H1 (cell line): ENCODE data around the gene ANKS1A. TPM values are rescaled to one million over a fixed set of nuclear protein-coding genes. Genes with fewer than 3 reads are reported as not detected.

Experiments
- CTCF ChIA-PET: fragments of 300-600 bp; sonication (Branson Sonifier 250); formaldehyde crosslinking; loops from one replicate; lab custom pipeline; 2021; ENCODE audit not compliant: partially characterized antibody; lab: Charles Lee
- POLR2A ChIA-PET: fragments of 300-600 bp; sonication (Branson Sonifier 250); formaldehyde crosslinking; loops from one replicate; lab custom pipeline; 2021; ENCODE audit warnings: inconsistent platforms; ENCODE audit not compliant: partially characterized antibody; lab: Charles Lee
- DNase-seq, 2 experiments: peaks; one replicate each; pipeline versions ENCODE4 v3.0.0 to v3.0.0-alpha.2; 2010 to 2022; ENCODE audit warnings: low spot score in 2 of 2, low read depth in 1 of 2, mixed read lengths in 1 of 2
- FAIRE-seq: peaks from 2 replicates; lab custom pipeline; 2011; peaks lifted over from hg19 to GRCh38; lab: Jason Lieb, UNC
- H2AFZ ChIP-seq: 2 replicates; pipeline ENCODE4 v1.8.1; 2012; ENCODE audit warnings: low read length, inconsistent platforms
- H2AK5ac ChIP-seq: 2 replicates; pipeline ENCODE4 v1.6.1; 2013; ENCODE audit warnings: low read depth, low read length
- H2BK120ac ChIP-seq: replicated peaks from 2 replicates; pipeline ENCODE3; 2013; ENCODE audit warnings: low read depth, low read length, inconsistent platforms
- H2BK12ac ChIP-seq: 2 replicates; pipeline ENCODE4 v1.6.1; 2013; ENCODE audit warnings: low read depth, low read length
- H2BK15ac ChIP-seq: 2 replicates; pipeline ENCODE4 v1.6.1; 2013; ENCODE audit warnings: low read length
- H2BK20ac ChIP-seq: 2 replicates; pipeline ENCODE4 v1.6.1; 2013; ENCODE audit warnings: low read length
- H2BK5ac ChIP-seq: 2 replicates; pipeline ENCODE4 v1.6.1; 2013; ENCODE audit warnings: low read depth, low read length
- H3K14ac ChIP-seq: 2 replicates; pipeline ENCODE4 v1.6.1; 2013; ENCODE audit warnings: inconsistent platforms; ENCODE audit not compliant: insufficient read length
- H3K18ac ChIP-seq: 2 replicates; pipeline ENCODE4 v1.6.1; 2013; ENCODE audit warnings: low read length; ENCODE audit errors: extremely low read depth
- H3K23ac ChIP-seq: 2 replicates; pipeline ENCODE4 v1.6.1; 2013; ENCODE audit warnings: inconsistent platforms; ENCODE audit not compliant: insufficient read length
- H3K23me2 ChIP-seq: 2 replicates; pipeline ENCODE4 v1.6.1; 2013; ENCODE audit warnings: low read depth, low read length
- H3K27ac ChIP-seq: 2 replicates; pipeline ENCODE4 v1.6.1; 2011; ENCODE audit warnings: low read depth, low read length, inconsistent platforms
- H3K27me3 ChIP-seq, 4 experiments: replicated peaks in 1 of 4; 1 replicate in 1 of 4; 2 replicates in 3 of 4; pipeline versions ENCODE4 v1.6.1 to v1.8.1; 2011 to 2013; ENCODE audit warnings: low read length in 3 of 4, mild to moderate bottlenecking in 3 of 4, inconsistent platforms in 2 of 4, mixed read lengths in 2 of 4, moderate library complexity in 1 of 4; ENCODE audit not compliant: control insufficient read depth in 3 of 4, insufficient read depth in 3 of 4; ENCODE audit errors: extremely low read depth in 1 of 4
- H3K36me3 ChIP-seq, 4 experiments: 2 replicates each; pipeline versions ENCODE4 v1.6.1 to v1.8.1; 2011 to 2013; ENCODE audit warnings: mild to moderate bottlenecking in 4 of 4, low read length in 3 of 4, moderate library complexity in 2 of 4, control low read depth in 1 of 4, inconsistent platforms in 1 of 4; ENCODE audit not compliant: insufficient read depth in 4 of 4, control insufficient read depth in 2 of 4
- H3K4ac ChIP-seq: replicated peaks from 2 replicates; pipeline ENCODE3; 2013; ENCODE audit warnings: low read length, low read depth, mixed read lengths, inconsistent platforms; ENCODE audit not compliant: insufficient read length
- H3K4me1 ChIP-seq, 4 experiments: replicated peaks in 1 of 4; 1 replicate in 1 of 4; 2 replicates in 3 of 4; pipeline versions ENCODE4 v1.6.1 to v1.8.1; 2011 to 2013; ENCODE audit warnings: low read length in 3 of 4, inconsistent platforms in 2 of 4, mixed read lengths in 1 of 4; ENCODE audit not compliant: insufficient read depth in 4 of 4, control insufficient read depth in 3 of 4
- H3K4me2 ChIP-seq, 2 experiments: 2 replicates each; pipeline versions ENCODE4 v1.6.1 to v1.8.1; 2011 to 2013; ENCODE audit warnings: low read depth in 2 of 2, low read length in 2 of 2, control low read depth in 1 of 2, inconsistent platforms in 1 of 2, mild to moderate bottlenecking in 1 of 2; ENCODE audit not compliant: insufficient read depth in 1 of 2
- H3K4me3 ChIP-seq, 4 experiments: fragments of 200-600, 300-600 bp in 1 of 4; sonication (generic), shearing (Covaris generic), sonication (Bioruptor Twin) in 1 of 4; 2 replicates each; pipeline versions ENCODE4 v1.5.1 to v1.8.1; 2011 to 2016; ENCODE audit warnings: low read length in 4 of 4, low read depth in 3 of 4, control low read depth in 2 of 4, inconsistent platforms in 2 of 4, mild to moderate bottlenecking in 2 of 4, mixed read lengths in 1 of 4, moderate library complexity in 1 of 4; ENCODE audit not compliant: insufficient read depth in 2 of 4; ENCODE audit errors: extremely low read depth in 1 of 4
- H3K56ac ChIP-seq: replicated peaks from 2 replicates; pipeline ENCODE3; 2013; ENCODE audit warnings: low read depth, mild to moderate bottlenecking, mixed read lengths, low read length, inconsistent platforms; ENCODE audit not compliant: insufficient read length
- H3K79me1 ChIP-seq: 2 replicates; pipeline ENCODE4 v1.6.1; 2013; ENCODE audit warnings: low read depth, low read length, control low read depth
- H3K79me2 ChIP-seq, 2 experiments: 2 replicates each; pipeline versions ENCODE4 v1.6.1 to v1.8.1; 2012 to 2013; ENCODE audit warnings: low read length in 2 of 2, mild to moderate bottlenecking in 2 of 2, inconsistent platforms in 1 of 2; ENCODE audit not compliant: insufficient read depth in 2 of 2, control insufficient read depth in 1 of 2
- H3K9ac ChIP-seq, 4 experiments: replicated peaks in 1 of 4; 1 replicate in 1 of 4; 2 replicates in 3 of 4; pipeline versions ENCODE4 v1.6.1 to v1.8.1; 2011 to 2013; ENCODE audit warnings: low read depth in 3 of 4, low read length in 3 of 4, control low read depth in 2 of 4, mild to moderate bottlenecking in 2 of 4, moderate library complexity in 2 of 4, inconsistent platforms in 1 of 4; ENCODE audit errors: extremely low read depth in 1 of 4
- H3K9me3 ChIP-seq, 2 experiments: 2 replicates each; pipeline versions ENCODE4 v1.6.1 to v1.8.1; 2012 to 2013; ENCODE audit warnings: mild to moderate bottlenecking in 2 of 2, moderate library complexity in 2 of 2, control low read depth in 1 of 2, inconsistent platforms in 1 of 2, low read depth in 1 of 2, low read length in 1 of 2, mixed read lengths in 1 of 2; ENCODE audit not compliant: insufficient read depth in 2 of 2
- H4K20me1 ChIP-seq, 2 experiments: replicated peaks in 1 of 2; 2 replicates each; pipeline versions ENCODE3 to v1.8.1; 2011 to 2013; ENCODE audit warnings: inconsistent platforms in 2 of 2, low read length in 2 of 2, mild to moderate bottlenecking in 1 of 2; ENCODE audit not compliant: insufficient read depth in 2 of 2, control insufficient read depth in 1 of 2
- H4K5ac ChIP-seq: 2 replicates; pipeline ENCODE4 v1.6.1; 2013; ENCODE audit warnings: low read length, low read depth, mixed read lengths, inconsistent platforms; ENCODE audit not compliant: insufficient read length
- H4K8ac ChIP-seq: 2 replicates; pipeline ENCODE4 v1.8.0; 2013; ENCODE audit warnings: mild to moderate bottlenecking, moderate library complexity, low read length, inconsistent platforms; ENCODE audit not compliant: insufficient read depth; ENCODE audit errors: extremely low read depth
- H4K91ac ChIP-seq: replicated peaks from 2 replicates; pipeline ENCODE3; 2013; ENCODE audit warnings: low read length, mixed read lengths, inconsistent platforms; ENCODE audit not compliant: insufficient read length
- ASH2L ChIP-seq: fragments of 200-600, 300-600 bp; sonication (generic); IDR thresholded peaks from one replicate; pipeline ENCODE4 v1.7.1; 2017; ENCODE audit warnings: low read length
- CREB1 ChIP-seq: IDR thresholded peaks from 2 replicates; pipeline ENCODE4 v1.6.1; 2012; ENCODE audit warnings: inconsistent platforms
- EGR1 ChIP-seq: IDR thresholded peaks from 2 replicates; pipeline ENCODE4 v1.6.1; 2011; ENCODE audit warnings: low read depth, low read length, borderline replicate concordance
- KDM1A ChIP-seq: fragments of 200-600, 300-600 bp; sonication (generic); IDR thresholded peaks from 2 replicates; pipeline ENCODE4 v1.7.1; 2016; ENCODE audit warnings: mild to moderate bottlenecking, low read length, borderline replicate concordance
- KDM5A ChIP-seq: fragments of 200-600 bp; IDR thresholded peaks from 2 replicates; pipeline ENCODE4 v1.7.1; 2012; ENCODE audit warnings: mild to moderate bottlenecking, low read length, inconsistent platforms, mixed read lengths
- PHF8 ChIP-seq: fragments of 200-600 bp; sonication (generic); conservative IDR thresholded peaks from 2 replicates; pipeline ENCODE4 v1.7.1; 2012; ENCODE audit warnings: low read depth, mild to moderate bottlenecking, inconsistent platforms, low read length, moderate library complexity
- POLR2A ChIP-seq, 2 experiments: IDR thresholded peaks; 1 replicate in 1 of 2; 2 replicates in 1 of 2; pipeline ENCODE4 v1.6.1; 2011; ENCODE audit warnings: low read depth in 2 of 2, low read length in 2 of 2, mild to moderate bottlenecking in 2 of 2; ENCODE audit errors: control extremely low read depth in 1 of 2
- RNF2 ChIP-seq: fragments of 200-900, 300-1000 bp; sonication (generic); IDR thresholded peaks from 2 replicates; pipeline ENCODE4 v1.7.1; 2016; ENCODE audit warnings: borderline replicate concordance, low read depth, mild to moderate bottlenecking, antibody characterized with exemption, low read length; ENCODE audit not compliant: poor library complexity, severe bottlenecking; ENCODE audit errors: missing control alignments
- RXRA ChIP-seq: IDR thresholded peaks from 2 replicates; pipeline ENCODE4 v1.6.1; 2011; ENCODE audit warnings: low read depth, mild to moderate bottlenecking, low read length, moderate library complexity; ENCODE audit not compliant: insufficient read depth
- SIN3A ChIP-seq, 2 experiments: IDR thresholded peaks in 1 of 2; conservative IDR thresholded peaks in 1 of 2; 2 replicates each; pipeline ENCODE4 v1.6.1; 2011 to 2012; ENCODE audit warnings: low read length in 2 of 2, improper control_type of control experiment in 1 of 2, low read depth in 1 of 2, mild to moderate bottlenecking in 1 of 2
- SP1 ChIP-seq: IDR thresholded peaks from 2 replicates; pipeline ENCODE4 v1.6.1; 2011; ENCODE audit warnings: low read depth, low read length
- YY1 ChIP-seq: IDR thresholded peaks from 2 replicates; pipeline ENCODE4 v1.6.1; 2011; ENCODE audit warnings: low read depth, mild to moderate bottlenecking, low read length
- WGBS, 2 experiments: shearing (Covaris generic) in 1 of 2; methylation state at CpG; one replicate each; pipeline versions ENCODE4 v1.1.6 to v1.1.7; 2013 to 2015; ENCODE audit warnings: low lambda C conversion rate in 2 of 2, mixed read lengths in 2 of 2, inconsistent platforms in 1 of 2, low coverage in 1 of 2, missing lambda C conversion rate in 1 of 2; ENCODE audit not compliant: insufficient replicate concordance in 2 of 2, insufficient coverage in 1 of 2, insufficient read length in 1 of 2; ENCODE audit errors: extremely low coverage in 1 of 2, missing lambda C conversion rate in 1 of 2; 5-methylcytosine and 5-hydroxymethylcytosine counted together
- polyA plus RNA-seq, 7 experiments: library from polyadenylated mRNA; depleted of rRNA in 3 of 7; stranded (reverse) in 5 of 7; unstranded in 2 of 7; fragments of >200 nt in 5 of 7; fragments of 200-250 nt in 2 of 7; gene quantifications; 1 replicate in 5 of 7; 2 replicates in 1 of 7; 4 replicates in 1 of 7; pipeline versions ENCODE4 v1.2.1 to v1.2.3, GENCODE V29; 2011 to 2013; ENCODE audit warnings: missing spikeins in 2 of 7, mixed read lengths in 2 of 7
- total RNA-seq: library from RNA; stranded (reverse); fragmentation: NEBNext Ultra II Directional; extraction: Animal tissue kit (Norgen Biotek cat#: 25700); gene quantifications from 2 replicates; pipeline ENCODE4 v1.2.1, GENCODE V29; 2021

The ANKS1A gene
- total and polyA plus RNA-seq, 2 of the 8 experiments (the other 6 are each of a cell fraction or from before 2014, with no cell fraction given) = 9.8 to 30.9 TPM

DNA sequence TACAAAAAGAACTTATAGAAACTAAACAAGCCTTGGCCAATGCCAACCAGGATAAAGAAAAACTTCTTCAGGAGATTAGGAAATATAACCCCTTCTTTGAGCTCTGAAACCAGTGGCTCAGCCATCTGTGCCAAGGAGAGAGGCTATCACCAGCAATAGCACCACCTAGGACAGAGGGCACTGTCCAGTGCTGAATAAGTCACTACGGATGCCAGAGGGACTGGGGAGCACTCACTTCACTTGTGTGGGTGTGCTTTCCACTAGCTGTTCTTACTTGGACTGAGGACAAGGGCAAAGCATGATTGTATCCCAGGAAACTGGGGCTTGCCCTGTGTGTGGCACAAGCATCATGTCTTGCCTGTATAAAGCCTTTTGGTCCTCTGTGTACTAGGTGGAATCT, 16.7 kb upstream of the ANKS1A start:
- H3K9ac ChIP-seq = no peak overlapping the region
- H3K23ac ChIP-seq = no peak overlapping the region
- H3K18ac ChIP-seq = no peak overlapping the region
- TF ChIP-seq YY1 (no peak), POLR2A (IDR thresholded peaks at IDR 0.05; ENCODE audit: control extremely low read depth in 1 of 2, low read depth in 2 of 2, low read length in 2 of 2) (no peak), RNF2 (no peak), SP1 (no peak), RXRA (no peak), CREB1 (no peak), EGR1 (no peak), ASH2L (no peak), KDM5A (no peak), SIN3A (conservative IDR thresholded peaks at IDR 0.05 in 1 of 2, IDR thresholded peaks at IDR 0.05 in 1 of 2; ENCODE audit: low read depth in 1 of 2, low read length in 2 of 2) (no peak), KDM1A (no peak), PHF8 (no peak)
- no peak overlapping the region for H3K4ac ChIP-seq
- H4K8ac ChIP-seq = no peak overlapping the region
- H3K4me1 ChIP-seq = peaks cover 0 to 7% (median 0%) of the 10 kb centered on the region in 4 experiments; a peak in 1 of 7 replicates
- H2BK12ac ChIP-seq = no peak overlapping the region
- H2BK15ac ChIP-seq = no peak overlapping the region
- ChIA-PET POLR2A (interaction anchor here (1.0 to 3.0 kb wide), 7 partner anchors 9 to 73 kb away, joined by 3 to 16 read pairs (median 5); partner anchors contain the start of gene TAF11), CTCF (interaction anchor here (0.7 to 1.8 kb wide), 5 partner anchors 14 to 268 kb away, joined by 3 to 8 read pairs (median 5); no protein-coding TSS in a partner anchor)
- no peak overlapping the region for H2BK20ac ChIP-seq
- no peak overlapping the region for H3K4me3 ChIP-seq
- no peak overlapping the region for H3K4me2 ChIP-seq
- H3K27ac ChIP-seq = no peak overlapping the region
- DNase-seq = no peak
- no peak overlapping the region for H2AK5ac ChIP-seq
- H2BK5ac ChIP-seq = no peak overlapping the region
- no peak overlapping the region for H4K5ac ChIP-seq
- no peaks in the 10 kb centered on the region for H3K27me3 ChIP-seq
- no peak overlapping the region for H3K56ac ChIP-seq
- H3K79me1 ChIP-seq = no peaks in the 10 kb centered on the region
- H3K14ac ChIP-seq = no peak overlapping the region
- FAIRE-seq = no peak
- peaks cover 7 to 50% (median 29%) of the 10 kb centered on the region in 4 experiments; a peak in 7 of 8 replicates for H3K36me3 ChIP-seq
- WGBS, 2 experiments = 77% methylated on average over 1 of the region's 1 CpG; no CpG with 5 or more reads in 1 of the 2 experiments
- peaks cover 0 to 2% of the 10 kb centered on the region in 2 experiments for H4K20me1 ChIP-seq
- no peak overlapping the region for H2BK120ac ChIP-seq
- H3K9me3 ChIP-seq = no peaks in the 10 kb centered on the region
- H2AFZ ChIP-seq = no peak overlapping the region
- no peaks in the 10 kb centered on the region for H3K79me2 ChIP-seq
- H4K91ac ChIP-seq = no peak overlapping the region
- H3K23me2 ChIP-seq = no peaks in the 10 kb centered on the region
